ENCODE measurements around the gene PYGO2.

The PYGO2 gene

GRCh38 chr1:154943649-154944400 lies 17.8 kb downstream of the PYGO2 start:
- DNase-seq (ENCODE audit: low read depth in 2 of 2): peak; percentile 27 to 29

GRCh38 chr1:154941333-154942013 lies 20.1 kb downstream of the PYGO2 start:
- no peak for DNase-seq (ENCODE audit: low read depth in 2 of 2)

GRCh38 chr1:154940651-154941194 lies 20.9 kb downstream of the PYGO2 start:
- no peak for DNase-seq (ENCODE audit: low read depth in 2 of 2)

- no peak for DNase-seq (ENCODE audit: low read depth in 2 of 2)
These were observed 21.4 kb downstream of the PYGO2 start for GRCh38 chr1:154940213-154940560.

- no peak for DNase-seq (ENCODE audit: low read depth in 2 of 2)
These were observed 22.8 kb downstream of the PYGO2 start for GRCh38 chr1:154938604-154939399.

- DNase-seq (ENCODE audit: low read depth in 2 of 2): no peak
These were observed 23.6 kb downstream of the PYGO2 start for GRCh38 chr1:154937988-154938386.

- peak; percentile 79 to 81 for DNase-seq (ENCODE audit: low read depth in 2 of 2)
These were observed 24.2 kb downstream of the PYGO2 start for GRCh38 chr1:154937085-154937987.

GRCh38 chr1:154936555-154937084 lies 25.0 kb downstream of the PYGO2 start, which contains the start of gene PMVK:
Gene PMVK (minus strand): TSS chr1:154936719. CDS start chr1:154936685, 34 bp downstream.
- peak; percentile 89 to 91 for DNase-seq (ENCODE audit: low read depth in 2 of 2)

GRCh38 chr1:154935749-154936554 lies 25.6 kb downstream of the PYGO2 start:
- DNase-seq (ENCODE audit: low read depth in 2 of 2): no peak

GRCh38 chr1:154934358-154934948 lies 27.1 kb downstream of the PYGO2 start:
- DNase-seq (ENCODE audit: low read depth in 2 of 2): no peak

GRCh38 chr1:154931940-154932487 lies 29.6 kb downstream of the PYGO2 start:
- DNase-seq (ENCODE audit: low read depth in 2 of 2): no peak

- no peak for DNase-seq (ENCODE audit: low read depth in 2 of 2)
These were observed 35.4 kb downstream of the PYGO2 start for GRCh38 chr1:154926201-154926600.

- DNase-seq (ENCODE audit: low read depth in 2 of 2): no peak
These were observed 36.0 kb downstream of the PYGO2 start for GRCh38 chr1:154925335-154926170.

- DNase-seq (ENCODE audit: low read depth in 2 of 2): no peak
These were observed 37.9 kb downstream of the PYGO2 start for GRCh38 chr1:154923695-154924094.

GRCh38 chr1:154913273-154913672 lies 48.3 kb downstream of the PYGO2 start:
- no peak for DNase-seq (ENCODE audit: low read depth in 2 of 2)

GRCh38 chr1:154912755-154913154 lies 48.8 kb downstream of the PYGO2 start:
- no peak for DNase-seq (ENCODE audit: low read depth in 2 of 2)

GRCh38 chr1:154911691-154912550 lies 49.7 kb downstream of the PYGO2 start:
- no peak for DNase-seq (ENCODE audit: low read depth in 2 of 2)
